CD4-positive, CD25-positive, alpha-beta regulatory T cell (primary cell): ENCODE results near the gene PRLR. TPM values are rescaled to one million over a fixed set of nuclear protein-coding genes. Genes with fewer than 3 reads are reported as not detected.
A peak's percentile ranks its signal among the peaks of the same experiment; 100 is the strongest.

Experiments used
- ATAC-seq, 2 donors: fragments of 150-1000 bp; cut with Tn5 transposase; one replicate each; pipeline ENCODE4 v1.10.0; 2021; ENCODE audit warnings: low read depth in 2 of 2, moderate number of reproducible peaks in 2 of 2, moderate library complexity in 1 of 2
- DNase-seq, 3 donors: peaks; one replicate each; pipeline versions ENCODE4 v3.0.0 to v3.0.0-alpha.2; 2012 to 2022; ENCODE audit warnings: mixed read lengths in 1 of 3
- H3K27ac ChIP-seq: one replicate; pipeline ENCODE4 v1.7.0; 2013; ENCODE audit warnings: mild to moderate bottlenecking, low read length; ENCODE audit not compliant: insufficient read depth, poor library complexity, severe bottlenecking
- H3K27me3 ChIP-seq: one replicate; pipeline ENCODE4 v1.7.0; 2013; ENCODE audit warnings: low read length; ENCODE audit not compliant: control insufficient read depth, insufficient read depth
- H3K36me3 ChIP-seq: one replicate; pipeline ENCODE4 v1.7.0; 2013; ENCODE audit warnings: mild to moderate bottlenecking, low read length, moderate library complexity; ENCODE audit not compliant: control insufficient read depth, insufficient read depth
- H3K4me1 ChIP-seq: 2 replicates; pipeline ENCODE4 v1.7.0; 2013; ENCODE audit warnings: mild to moderate bottlenecking, low read length; ENCODE audit not compliant: insufficient read depth, control insufficient read depth, poor library complexity, severe bottlenecking
- H3K4me3 ChIP-seq: one replicate; pipeline ENCODE4 v1.7.0; 2013; ENCODE audit warnings: low read depth, mild to moderate bottlenecking, low read length, moderate library complexity
- H3K9me3 ChIP-seq, 2 experiments: 1 replicate in 1 of 2; 2 replicates in 1 of 2; pipeline ENCODE4 v1.7.0; 2013; ENCODE audit warnings: low read length in 2 of 2, mild to moderate bottlenecking in 1 of 2, moderate library complexity in 1 of 2; ENCODE audit not compliant: control insufficient read depth in 2 of 2
- H3K27ac Mint-ChIP-seq, 3 donors: one replicate each; pipeline ENCODE4 v1.8.0; 2020 to 2022; ENCODE audit warnings: mild to moderate bottlenecking in 3 of 3, mixed read lengths in 3 of 3, moderate library complexity in 2 of 3
- H3K27me3 Mint-ChIP-seq: one replicate; pipeline ENCODE4 v1.8.0; 2022; ENCODE audit warnings: mild to moderate bottlenecking, mixed read lengths
- H3K36me3 Mint-ChIP-seq: one replicate; pipeline ENCODE4 v1.8.0; 2020; ENCODE audit warnings: mixed read lengths
- H3K4me1 Mint-ChIP-seq, 4 donors: one replicate each; pipeline ENCODE4 v1.8.0; 2020 to 2022; ENCODE audit warnings: mixed read lengths in 4 of 4, mild to moderate bottlenecking in 1 of 4
- H3K4me3 Mint-ChIP-seq, 4 donors: one replicate each; pipeline ENCODE4 v1.8.0; 2020 to 2022; ENCODE audit warnings: mild to moderate bottlenecking in 4 of 4, mixed read lengths in 4 of 4, moderate library complexity in 3 of 4
- H3K9me3 Mint-ChIP-seq, 7 donors: one replicate each; pipeline ENCODE4 v1.8.0; 2020 to 2022; ENCODE audit warnings: mixed read lengths in 7 of 7, mild to moderate bottlenecking in 3 of 7, moderate library complexity in 2 of 7
- polyA plus RNA-seq, 4 donors: library from polyadenylated mRNA; unstranded; fragments of 300-500 nt; fragmentation: Illumina TruSeq; gene quantifications; one replicate each; pipeline ENCODE4 v1.2.3, GENCODE V29; 2021
- total RNA-seq: library from RNA; stranded (reverse); gene quantifications from one replicate; pipeline ENCODE4 v1.2.3, GENCODE V29; 2022

The PRLR gene
- total and polyA plus RNA-seq, 5 donors from 2014 or later: not detected

- no peak overlapping the region for H3K4me3 ChIP-seq
- H3K9me3 ChIP-seq: no peaks in the 10 kb centered on the region
- no peaks in the 10 kb centered on the region for H3K36me3 ChIP-seq
- H3K4me1 ChIP-seq: no peaks in the 10 kb centered on the region
- Mint-ChIP-seq H3K4me3 (no peak overlapping the region), H3K36me3 (no peaks in the 10 kb centered on the region), H3K9me3 (peaks cover 0 to 3% (median 0%) of the 10 kb centered on the region in 7 donors), H3K27ac (peak overlapping the region in 1 of 3 donors; percentile 50), H3K27me3 (no peaks in the 10 kb centered on the region), H3K4me1 (no peaks in the 10 kb centered on the region)
- H3K27ac ChIP-seq: no peak overlapping the region
- no peaks in the 10 kb centered on the region for H3K27me3 ChIP-seq
- ATAC-seq (no peak), DNase-seq (no peak)
These were observed 72.1 kb downstream of the PRLR start for GRCh38 chr5:35158204-35158603.

GRCh38 chr5:35153375-35153932 lies 76.8 kb downstream of the PRLR start:
- no peak overlapping the region for H3K4me3 Mint-ChIP-seq
- Histone ChIP-seq H3K9me3 (no peaks in the 10 kb centered on the region), H3K27me3 (no peaks in the 10 kb centered on the region), H3K4me1 (no peaks in the 10 kb centered on the region), H3K27ac (no peak overlapping the region), H3K4me3 (no peak overlapping the region), H3K36me3 (no peaks in the 10 kb centered on the region)
- DNase-seq (no peak), ATAC-seq (no peak)
- no peaks in the 10 kb centered on the region for H3K36me3 Mint-ChIP-seq
- no peak overlapping the region for H3K27ac Mint-ChIP-seq
- H3K27me3 Mint-ChIP-seq: peaks cover 5% of the 10 kb centered on the region
- no peaks in the 10 kb centered on the region for H3K4me1 Mint-ChIP-seq
- H3K9me3 Mint-ChIP-seq: peaks cover 0 to 3% (median 0%) of the 10 kb centered on the region in 7 donors

GRCh38 chr5:35152733-35153132 lies 77.6 kb downstream of the PRLR start:
- no peak for ATAC-seq
- no peak overlapping the region for H3K27ac ChIP-seq
- no peaks in the 10 kb centered on the region for H3K27me3 ChIP-seq
- H3K36me3 ChIP-seq: no peaks in the 10 kb centered on the region
- Mint-ChIP-seq H3K27ac (no peak overlapping the region), H3K36me3 (no peaks in the 10 kb centered on the region), H3K27me3 (peaks cover 5% of the 10 kb centered on the region), H3K9me3 (peaks cover 0 to 3% (median 0%) of the 10 kb centered on the region in 7 donors), H3K4me3 (no peak overlapping the region), H3K4me1 (no peaks in the 10 kb centered on the region)
- no peak for DNase-seq
- no peaks in the 10 kb centered on the region for H3K9me3 ChIP-seq
- no peak overlapping the region for H3K4me3 ChIP-seq
- H3K4me1 ChIP-seq: no peaks in the 10 kb centered on the region

- Histone ChIP-seq H3K4me1 (no peaks in the 10 kb centered on the region), H3K9me3 (no peaks in the 10 kb centered on the region), H3K27ac (no peak overlapping the region), H3K27me3 (no peaks in the 10 kb centered on the region), H3K36me3 (no peaks in the 10 kb centered on the region), H3K4me3 (no peak overlapping the region)
- Mint-ChIP-seq H3K4me3 (no peak overlapping the region), H3K9me3 (peaks cover 0 to 3% (median 2%) of the 10 kb centered on the region in 7 donors), H3K36me3 (no peaks in the 10 kb centered on the region), H3K27ac (no peak overlapping the region), H3K27me3 (peaks cover 9% of the 10 kb centered on the region), H3K4me1 (no peaks in the 10 kb centered on the region)
- DNase-seq (no peak), ATAC-seq (no peak)
These were observed 79.0 kb downstream of the PRLR start for GRCh38 chr5:35151146-35151920.

- H3K4me1 Mint-ChIP-seq: no peaks in the 10 kb centered on the region
- H3K4me3 Mint-ChIP-seq: no peak overlapping the region
- no peaks in the 10 kb centered on the region for H3K27me3 ChIP-seq
- H3K27me3 Mint-ChIP-seq: peaks cover 9% of the 10 kb centered on the region
- no peaks in the 10 kb centered on the region for H3K9me3 ChIP-seq
- no peak for DNase-seq
- ATAC-seq: no peak
- H3K36me3 Mint-ChIP-seq: no peaks in the 10 kb centered on the region
- H3K4me1 ChIP-seq: no peaks in the 10 kb centered on the region
- peaks cover 0 to 4% (median 0%) of the 10 kb centered on the region in 7 donors for H3K9me3 Mint-ChIP-seq
- H3K4me3 ChIP-seq: no peak overlapping the region
- H3K36me3 ChIP-seq: no peaks in the 10 kb centered on the region
- H3K27ac Mint-ChIP-seq: no peak overlapping the region
- no peak overlapping the region for H3K27ac ChIP-seq
These were observed 81.2 kb downstream of the PRLR start for GRCh38 chr5:35149041-35149440.

GRCh38 chr5:35146406-35146805 lies 83.9 kb downstream of the PRLR start:
- no peaks in the 10 kb centered on the region for H3K4me1 ChIP-seq
- peaks cover 0 to 4% (median 0%) of the 10 kb centered on the region in 7 donors for H3K9me3 Mint-ChIP-seq
- no peaks in the 10 kb centered on the region for H3K4me1 Mint-ChIP-seq
- H3K27ac Mint-ChIP-seq: no peak overlapping the region
- H3K27me3 ChIP-seq: no peaks in the 10 kb centered on the region
- DNase-seq (no peak), ATAC-seq (no peak)
- no peak overlapping the region for H3K27ac ChIP-seq
- no peaks in the 10 kb centered on the region for H3K36me3 ChIP-seq
- no peaks in the 10 kb centered on the region for H3K9me3 ChIP-seq
- H3K36me3 Mint-ChIP-seq: no peaks in the 10 kb centered on the region
- H3K27me3 Mint-ChIP-seq: peaks cover 10% of the 10 kb centered on the region
- H3K4me3 ChIP-seq: no peak overlapping the region
- no peak overlapping the region for H3K4me3 Mint-ChIP-seq

GRCh38 chr5:35145691-35146317 lies 84.5 kb downstream of the PRLR start:
- Mint-ChIP-seq H3K9me3 (peaks cover 0 to 4% (median 0%) of the 10 kb centered on the region in 7 donors), H3K27me3 (peaks cover 10% of the 10 kb centered on the region), H3K36me3 (no peaks in the 10 kb centered on the region), H3K4me1 (no peaks in the 10 kb centered on the region), H3K4me3 (no peak overlapping the region), H3K27ac (no peak overlapping the region)
- no peaks in the 10 kb centered on the region for H3K9me3 ChIP-seq
- H3K27ac ChIP-seq: no peak overlapping the region
- DNase-seq (no peak), ATAC-seq (no peak)
- H3K4me3 ChIP-seq: no peak overlapping the region
- no peaks in the 10 kb centered on the region for H3K4me1 ChIP-seq
- no peaks in the 10 kb centered on the region for H3K36me3 ChIP-seq
- no peaks in the 10 kb centered on the region for H3K27me3 ChIP-seq
